SK-N-SH (cell line): ENCODE data around the gene AGAP1. TPM values are rescaled to one million over a fixed set of nuclear protein-coding genes. Genes with fewer than 3 reads are reported as not detected.

ENCODE experiments used
- CTCF ChIA-PET: fragments of 300-600, 350-600 bp; formaldehyde crosslinking; extraction: SDS; loops from one replicate; lab custom pipeline; 2021; lab: Yijun Ruan, JAX
- POLR2A ChIA-PET: fragments of 350-600 bp; sonication (Branson Sonifier 250); formaldehyde crosslinking; extraction: SDS; loops from one replicate; lab custom pipeline; 2020; ENCODE audit warnings: antibody characterized with exemption, inconsistent platforms; lab: Yijun Ruan, JAX
- DNase-seq: peaks from one replicate; pipeline ENCODE4 v3.0.0; 2012
- H2AFZ ChIP-seq: fragments of 200-600 bp; sonication (generic); 2 replicates; pipeline ENCODE4 v1.8.1; 2016; ENCODE audit warnings: antibody characterized with exemption, mild to moderate bottlenecking, low read depth
- H3F3A ChIP-seq: fragments of 200-600 bp; sonication (generic); replicated peaks from 2 replicates; pipeline ENCODE3; 2016; ENCODE audit warnings: antibody characterized with exemption, mild to moderate bottlenecking; ENCODE audit not compliant: insufficient read depth
- H3K27ac ChIP-seq, 2 experiments: fragments of 200-500 bp in 1 of 2; fragments of 200-600 bp in 1 of 2; sonication (Bioruptor generic) in 1 of 2; sonication (generic), shearing (Covaris generic) in 1 of 2; 2 replicates each; pipeline versions ENCODE4 v1.5.1 to v1.6.1; 2014 to 2016; ENCODE audit warnings: low read depth in 2 of 2, inconsistent platforms in 1 of 2, low read length in 1 of 2, mild to moderate bottlenecking in 1 of 2, mixed read lengths in 1 of 2
- H3K27me3 ChIP-seq: fragments of 200-600 bp; sonication (generic), shearing (Covaris generic); 2 replicates; pipeline ENCODE4 v1.6.1; 2016; ENCODE audit warnings: mixed run types; ENCODE audit not compliant: insufficient read depth
- H3K36me3 ChIP-seq, 2 experiments: fragments of 200-500 bp in 1 of 2; fragments of 200-600 bp in 1 of 2; sonication (Bioruptor generic) in 1 of 2; sonication (generic) in 1 of 2; replicated peaks in 1 of 2; 2 replicates each; pipeline versions ENCODE3 to v1.5.1; 2014 to 2016; ENCODE audit warnings: low read length in 1 of 2, mild to moderate bottlenecking in 1 of 2; ENCODE audit not compliant: insufficient read depth in 2 of 2, control insufficient read depth in 1 of 2
- H3K4me1 ChIP-seq, 2 experiments: fragments of 200-500 bp in 1 of 2; fragments of 200-600 bp in 1 of 2; sonication (Bioruptor generic) in 1 of 2; sonication (generic), shearing (Covaris generic) in 1 of 2; 2 replicates each; pipeline versions ENCODE4 v1.5.1 to v1.6.1; 2014 to 2016; ENCODE audit warnings: low read depth in 1 of 2, low read length in 1 of 2, mixed run types in 1 of 2; ENCODE audit not compliant: insufficient read depth in 2 of 2, control insufficient read depth in 1 of 2
- H3K4me2 ChIP-seq: fragments of 200-600 bp; sonication (generic), shearing (Covaris generic); 2 replicates; pipeline ENCODE4 v1.6.1; 2017; ENCODE audit warnings: mixed run types
- H3K4me3 ChIP-seq, 2 experiments: fragments of 200-500 bp in 1 of 2; fragments of 200-600 bp in 1 of 2; sonication (Bioruptor generic) in 1 of 2; sonication (generic), shearing (Covaris generic) in 1 of 2; 2 replicates each; pipeline versions ENCODE4 v1.5.1 to v1.8.1; 2014 to 2016; ENCODE audit warnings: low read depth in 2 of 2, inconsistent platforms in 1 of 2, low read length in 1 of 2, mild to moderate bottlenecking in 1 of 2, mixed read lengths in 1 of 2, moderate library complexity in 1 of 2
- H3K79me2 ChIP-seq: fragments of 200-600 bp; sonication (generic); 2 replicates; pipeline ENCODE4 v1.8.1; 2017; ENCODE audit warnings: mild to moderate bottlenecking; ENCODE audit not compliant: insufficient read depth
- H3K9ac ChIP-seq: fragments of 200-600 bp; sonication (generic); 2 replicates; pipeline ENCODE4 v1.6.1; 2017; ENCODE audit warnings: mixed run types
- H3K9me2 ChIP-seq: fragments of 200-600 bp; sonication (generic); 2 replicates; pipeline ENCODE4 v1.6.1; 2017; ENCODE audit warnings: mixed run types
- H3K9me3 ChIP-seq: fragments of 200-600 bp; sonication (generic); 2 replicates; pipeline ENCODE4 v1.6.1; 2017; ENCODE audit warnings: mixed run types, mild to moderate bottlenecking, moderate library complexity
- H4K20me1 ChIP-seq: fragments of 200-600 bp; sonication (generic); 2 replicates; pipeline ENCODE4 v1.6.1; 2017; ENCODE audit warnings: mild to moderate bottlenecking, mixed run types; ENCODE audit not compliant: insufficient read depth
- CHD2 ChIP-seq: fragments of 150-350 bp; IDR thresholded peaks from 2 replicates; pipeline ENCODE4 v1.6.1; 2018; ENCODE audit warnings: low read length; ENCODE audit not compliant: partially characterized antibody
- EP300 ChIP-seq, 2 experiments: IDR thresholded peaks; 2 replicates each; pipeline versions ENCODE4 v1.4.0 to v1.6.1; 2012; ENCODE audit warnings: borderline replicate concordance in 1 of 2, low read depth in 1 of 2, low read length in 1 of 2
- EZH2phosphoT487 ChIP-seq: fragments of 200-600 bp; sonication (generic); IDR thresholded peaks from 2 replicates; pipeline ENCODE4 v1.6.1; 2017; ENCODE audit warnings: low read depth, mixed run types, mild to moderate bottlenecking, antibody characterized with exemption, moderate library complexity, borderline replicate concordance
- FOXJ3 ChIP-seq: sonication (generic); formaldehyde crosslinking; IDR thresholded peaks from 2 replicates; pipeline ENCODE4 v1.5.1; 2020; ENCODE audit warnings: mild to moderate bottlenecking, missing genetic modification reagents
- FOXM1 ChIP-seq: IDR thresholded peaks from 2 replicates; pipeline ENCODE4 v1.4.0; 2012; ENCODE audit warnings: low read depth, mild to moderate bottlenecking
- GABPA ChIP-seq: IDR thresholded peaks from 2 replicates; pipeline ENCODE4 v1.4.0; 2012; ENCODE audit warnings: low read depth, mild to moderate bottlenecking
- MXI1 ChIP-seq: IDR thresholded peaks from 2 replicates; pipeline ENCODE4 v1.6.1; 2012; ENCODE audit warnings: mild to moderate bottlenecking, low read depth, low read length, improper control_type of control experiment
- NRF1 ChIP-seq: IDR thresholded peaks from 2 replicates; pipeline ENCODE4 v1.6.1; 2012; ENCODE audit warnings: low read depth, mild to moderate bottlenecking, low read length
- POLR2AphosphoS5 ChIP-seq: IDR thresholded peaks from 2 replicates; pipeline ENCODE4 v1.6.1; 2012; ENCODE audit warnings: low read depth, low read length
- RCOR1 ChIP-seq: fragments of 150-350 bp; IDR thresholded peaks from 2 replicates; pipeline ENCODE4 v1.6.1; 2017; ENCODE audit warnings: antibody characterized with exemption, low read length
- RXRA ChIP-seq: IDR thresholded peaks from 2 replicates; pipeline ENCODE4 v1.4.0; 2012; ENCODE audit warnings: low read depth, mild to moderate bottlenecking, borderline replicate concordance
- SIN3A ChIP-seq: IDR thresholded peaks from 2 replicates; pipeline ENCODE4 v1.6.1; 2012; ENCODE audit warnings: low read depth, mild to moderate bottlenecking, low read length, moderate library complexity, borderline replicate concordance
- TCF12 ChIP-seq: IDR thresholded peaks from 2 replicates; pipeline ENCODE4 v1.4.0; 2012
- WGBS: methylation state at CpG from one replicate; pipeline ENCODE4 v1.1.6; 2017; ENCODE audit warnings: low lambda C conversion rate; 5-methylcytosine and 5-hydroxymethylcytosine counted together
- polyA plus RNA-seq, 3 experiments: library from polyadenylated mRNA; depleted of rRNA; stranded (reverse); fragments of >200 nt; gene quantifications; 2 replicates each; pipeline ENCODE4 v1.2.3, GENCODE V29; 2012
- TF ChIP-seq, protein P1 (sequence below): fragments of 150-350 bp; IDR thresholded peaks from 2 replicates; pipeline ENCODE4 v1.6.1; 2016; ENCODE audit warnings: mild to moderate bottlenecking, low read depth, low read length
- TF ChIP-seq, protein P2 (sequence below): fragments of 200-600 bp; sonication (generic); IDR thresholded peaks from 2 replicates; pipeline ENCODE4 v1.6.1; 2017; ENCODE audit warnings: antibody characterized with exemption, mild to moderate bottlenecking, moderate library complexity
- TF ChIP-seq, protein P3 (sequence below): fragments of 150-350 bp; IDR thresholded peaks from 2 replicates; pipeline ENCODE4 v1.6.1; 2017; ENCODE audit warnings: antibody characterized with exemption, low read length, low read depth, borderline replicate concordance
- TF ChIP-seq, protein P4 (sequence below): IDR thresholded peaks from 2 replicates; pipeline ENCODE4; 2012

AGAP1 gene
- polyA plus RNA-seq, 1 of the 3 experiments (the other 2 are of a cell fraction) = 8.8 TPM

DNA sequence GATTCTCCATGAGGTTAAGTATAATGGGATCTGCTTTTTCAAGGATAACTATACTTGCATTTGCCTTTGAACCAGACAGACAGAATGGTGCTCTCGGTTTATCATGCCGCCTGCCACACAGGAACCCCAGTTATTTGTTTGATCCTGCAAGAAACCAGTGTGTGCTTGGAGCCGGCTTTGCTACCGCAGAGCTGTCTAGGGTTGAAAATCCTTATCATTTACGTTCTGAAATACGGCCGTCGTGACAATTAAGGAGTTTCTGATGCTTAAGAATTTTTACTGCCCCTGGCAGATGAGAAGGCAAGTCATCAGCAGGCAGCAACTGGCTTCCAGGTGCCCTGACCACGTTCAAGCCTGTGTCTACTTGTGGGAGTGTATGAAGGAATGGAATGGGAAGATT, 562.3 kb downstream of the AGAP1 start:
- H3K4me3 ChIP-seq = no peak overlapping the region
- DNase-seq = no peak
- H4K20me1 ChIP-seq = no peaks in the 10 kb centered on the region
- H3K4me1 ChIP-seq = peaks cover 0 to 25% of the 10 kb centered on the region in 2 experiments; a peak in 2 of 4 replicates
- CTCF ChIA-PET = no interaction called here
- H3K79me2 ChIP-seq = no peaks in the 10 kb centered on the region
- no peak overlapping the region for H2AFZ ChIP-seq
- 96% methylated on average over 9 of the region's 9 CpGs for WGBS
- H3K36me3 ChIP-seq = no peaks in the 10 kb centered on the region
- H3K9me3 ChIP-seq = no peaks in the 10 kb centered on the region; the same call in 1 of the 2 replicates
- POLR2A ChIA-PET = no interaction called here
- H3F3A ChIP-seq = no peaks in the 10 kb centered on the region
- no peaks in the 10 kb centered on the region for H3K9me2 ChIP-seq
- TF ChIP-seq GABPA (no peak), FOXJ3 (CRISPR knock-in tag) (no peak), FOXM1 (no peak), RXRA (no peak), EP300 (IDR thresholded peaks at IDR 0.05; ENCODE audit: borderline replicate concordance in 1 of 2, low read depth in 1 of 2, low read length in 1 of 2) (no peak)
- TF ChIP-seq, protein P1, sequence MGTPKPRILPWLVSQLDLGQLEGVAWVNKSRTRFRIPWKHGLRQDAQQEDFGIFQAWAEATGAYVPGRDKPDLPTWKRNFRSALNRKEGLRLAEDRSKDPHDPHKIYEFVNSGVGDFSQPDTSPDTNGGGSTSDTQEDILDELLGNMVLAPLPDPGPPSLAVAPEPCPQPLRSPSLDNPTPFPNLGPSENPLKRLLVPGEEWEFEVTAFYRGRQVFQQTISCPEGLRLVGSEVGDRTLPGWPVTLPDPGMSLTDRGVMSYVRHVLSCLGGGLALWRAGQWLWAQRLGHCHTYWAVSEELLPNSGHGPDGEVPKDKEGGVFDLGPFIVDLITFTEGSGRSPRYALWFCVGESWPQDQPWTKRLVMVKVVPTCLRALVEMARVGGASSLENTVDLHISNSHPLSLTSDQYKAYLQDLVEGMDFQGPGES = no peak
- H3K9ac ChIP-seq = no peak overlapping the region
- H3K27me3 ChIP-seq = no peaks in the 10 kb centered on the region
- no peak overlapping the region for H3K27ac ChIP-seq
- H3K4me2 ChIP-seq = no peak overlapping the region

DNA sequence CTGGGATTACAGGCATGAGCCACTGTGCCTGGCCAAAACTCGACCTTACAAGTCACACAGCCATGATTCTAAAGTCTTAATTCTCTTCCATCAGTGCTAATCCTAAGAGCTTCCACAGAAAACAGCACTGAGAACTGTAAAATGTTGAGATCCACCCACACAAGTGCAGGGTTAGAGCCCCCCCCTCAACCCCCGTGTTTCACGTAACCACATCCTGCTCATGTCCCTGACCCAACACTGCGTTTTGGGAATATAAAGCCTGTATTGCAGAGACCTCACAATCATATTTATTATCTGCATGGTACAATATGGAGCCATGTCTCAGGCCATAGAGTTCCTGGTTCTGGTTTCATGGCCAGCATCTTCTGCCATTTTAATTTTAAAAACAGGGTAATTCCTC, 563.5 kb downstream of the AGAP1 start:
- Histone ChIP-seq H3K4me2 (no peak overlapping the region), H3K4me1 (peaks cover 0 to 25% of the 10 kb centered on the region in 2 experiments; a peak in 2 of 4 replicates), H3K27me3 (no peaks in the 10 kb centered on the region), H3K79me2 (no peaks in the 10 kb centered on the region), H3K9me2 (no peaks in the 10 kb centered on the region), H3K36me3 (no peaks in the 10 kb centered on the region), H2AFZ (no peak overlapping the region), H3K27ac (no peak overlapping the region), H3K9ac (no peak overlapping the region), H3K9me3 (no peaks in the 10 kb centered on the region; the same call in 1 of the 2 replicates), H4K20me1 (no peaks in the 10 kb centered on the region), H3K4me3 (no peak overlapping the region), H3F3A (no peaks in the 10 kb centered on the region)
- DNase-seq = no peak
- TF ChIP-seq, protein P2, sequence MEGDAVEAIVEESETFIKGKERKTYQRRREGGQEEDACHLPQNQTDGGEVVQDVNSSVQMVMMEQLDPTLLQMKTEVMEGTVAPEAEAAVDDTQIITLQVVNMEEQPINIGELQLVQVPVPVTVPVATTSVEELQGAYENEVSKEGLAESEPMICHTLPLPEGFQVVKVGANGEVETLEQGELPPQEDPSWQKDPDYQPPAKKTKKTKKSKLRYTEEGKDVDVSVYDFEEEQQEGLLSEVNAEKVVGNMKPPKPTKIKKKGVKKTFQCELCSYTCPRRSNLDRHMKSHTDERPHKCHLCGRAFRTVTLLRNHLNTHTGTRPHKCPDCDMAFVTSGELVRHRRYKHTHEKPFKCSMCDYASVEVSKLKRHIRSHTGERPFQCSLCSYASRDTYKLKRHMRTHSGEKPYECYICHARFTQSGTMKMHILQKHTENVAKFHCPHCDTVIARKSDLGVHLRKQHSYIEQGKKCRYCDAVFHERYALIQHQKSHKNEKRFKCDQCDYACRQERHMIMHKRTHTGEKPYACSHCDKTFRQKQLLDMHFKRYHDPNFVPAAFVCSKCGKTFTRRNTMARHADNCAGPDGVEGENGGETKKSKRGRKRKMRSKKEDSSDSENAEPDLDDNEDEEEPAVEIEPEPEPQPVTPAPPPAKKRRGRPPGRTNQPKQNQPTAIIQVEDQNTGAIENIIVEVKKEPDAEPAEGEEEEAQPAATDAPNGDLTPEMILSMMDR = no peak
- no peak for TF ChIP-seq POLR2AphosphoS5
- no peak for TF ChIP-seq RCOR1
- no peak for TF ChIP-seq SIN3A
- TF ChIP-seq EZH2phosphoT487 = no peak
- TF ChIP-seq FOXJ3 (CRISPR knock-in tag) = no peak
- TF ChIP-seq, protein P3, sequence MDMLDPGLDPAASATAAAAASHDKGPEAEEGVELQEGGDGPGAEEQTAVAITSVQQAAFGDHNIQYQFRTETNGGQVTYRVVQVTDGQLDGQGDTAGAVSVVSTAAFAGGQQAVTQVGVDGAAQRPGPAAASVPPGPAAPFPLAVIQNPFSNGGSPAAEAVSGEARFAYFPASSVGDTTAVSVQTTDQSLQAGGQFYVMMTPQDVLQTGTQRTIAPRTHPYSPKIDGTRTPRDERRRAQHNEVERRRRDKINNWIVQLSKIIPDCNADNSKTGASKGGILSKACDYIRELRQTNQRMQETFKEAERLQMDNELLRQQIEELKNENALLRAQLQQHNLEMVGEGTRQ = no peak
- no peak for TF ChIP-seq NRF1
- TF ChIP-seq MXI1 = no peak
- TF ChIP-seq, protein P4, sequence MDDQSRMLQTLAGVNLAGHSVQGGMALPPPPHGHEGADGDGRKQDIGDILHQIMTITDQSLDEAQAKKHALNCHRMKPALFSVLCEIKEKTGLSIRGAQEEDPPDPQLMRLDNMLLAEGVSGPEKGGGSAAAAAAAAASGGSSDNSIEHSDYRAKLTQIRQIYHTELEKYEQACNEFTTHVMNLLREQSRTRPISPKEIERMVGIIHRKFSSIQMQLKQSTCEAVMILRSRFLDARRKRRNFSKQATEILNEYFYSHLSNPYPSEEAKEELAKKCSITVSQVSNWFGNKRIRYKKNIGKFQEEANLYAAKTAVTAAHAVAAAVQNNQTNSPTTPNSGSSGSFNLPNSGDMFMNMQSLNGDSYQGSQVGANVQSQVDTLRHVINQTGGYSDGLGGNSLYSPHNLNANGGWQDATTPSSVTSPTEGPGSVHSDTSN = no peak
- TF ChIP-seq CHD2 = no peak
- no peak for TF ChIP-seq TCF12
- ChIA-PET CTCF (interaction anchor here (0.7 kb wide), 1 partner anchor 13 kb away, joined by 4 read pairs; no protein-coding TSS in a partner anchor), POLR2A (no interaction called here)
- 83% methylated on average over 4 of the region's 4 CpGs for WGBS
